ENCODE measurements around the gene MALRD1.

Gene MALRD1

DNA sequence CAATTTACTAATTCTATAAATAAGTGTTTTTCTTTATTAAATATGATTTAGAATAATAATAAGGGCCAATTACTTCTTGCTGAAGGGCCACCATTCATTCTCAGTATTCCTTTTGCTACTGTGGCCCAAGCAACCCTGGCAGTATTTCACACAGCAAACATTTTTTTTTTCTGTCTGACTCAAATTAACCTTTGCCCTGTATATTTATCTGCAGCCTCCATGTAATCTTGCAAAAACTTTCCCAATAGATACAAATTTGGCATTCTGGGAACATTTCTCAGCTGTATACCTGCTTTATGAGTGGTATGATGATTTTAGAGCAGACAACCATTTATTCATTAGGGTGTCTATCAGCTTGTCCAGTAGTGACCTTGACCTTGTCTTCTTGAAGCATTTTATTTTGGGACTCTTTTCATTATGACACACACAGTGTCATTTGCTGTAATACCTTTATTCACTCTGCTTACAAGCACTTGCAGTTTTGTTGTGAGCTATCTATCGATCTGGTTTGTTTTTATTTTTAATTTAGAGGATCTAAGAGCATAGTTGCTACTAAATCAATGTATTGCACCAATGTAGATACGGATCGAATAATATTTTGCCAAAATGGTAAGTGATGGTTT, 607.9 kb downstream of the MALRD1 start:
- no peak for DNase-seq

- no peak for DNase-seq
These were observed 609.5 kb downstream of the MALRD1 start for GRCh38 chr10:19658131-19658530.

- DNase-seq, result no peak
These were observed 610.1 kb downstream of the MALRD1 start for GRCh38 chr10:19658622-19659233.

GRCh38 chr10:19659920-19660655, 611.5 kb downstream of the MALRD1 start:
- DNase-seq, result no peak

DNA sequence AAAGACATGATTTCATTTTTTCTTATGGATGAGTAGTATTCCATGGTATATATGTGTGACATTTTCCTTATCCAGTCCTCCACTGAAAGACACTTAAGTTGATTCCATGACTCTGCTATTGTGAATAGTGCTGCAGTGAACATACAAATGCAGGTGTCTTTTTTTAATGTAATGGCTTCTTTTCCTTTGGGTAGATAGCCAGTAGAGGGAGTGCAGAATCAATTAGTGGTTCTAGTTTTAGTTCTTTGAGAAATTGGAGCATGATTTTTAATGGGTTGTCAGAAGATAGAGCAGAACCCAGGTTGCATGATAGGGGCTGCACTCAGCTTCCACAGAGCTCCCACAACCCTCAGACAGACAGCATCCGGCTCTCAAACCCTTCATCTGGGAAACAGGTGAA, 614.7 kb downstream of the MALRD1 start:
- DNase-seq, result peak in 1 of 2 experiments; percentile 49

DNA sequence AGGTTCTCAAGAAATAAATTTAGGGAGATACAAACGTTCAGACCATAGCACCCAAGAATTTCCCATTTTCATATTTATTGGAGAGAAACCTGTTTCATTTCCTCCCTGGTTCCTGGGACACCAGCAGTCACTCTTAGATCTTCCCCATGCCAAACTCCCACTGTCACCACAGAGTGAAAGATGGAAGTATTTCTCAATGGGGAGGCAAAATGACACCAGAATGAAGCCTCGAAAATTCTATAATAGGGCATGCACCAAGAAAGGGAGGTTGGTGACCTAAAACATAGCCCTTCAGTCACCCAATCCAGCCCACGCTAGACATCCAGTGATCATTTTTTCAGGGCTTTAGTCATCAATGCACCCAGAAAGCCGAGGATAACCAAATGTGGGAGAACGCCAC, 619.5 kb downstream of the MALRD1 start:
- no peak for DNase-seq

- no peak for DNase-seq
These were observed 627.5 kb downstream of the MALRD1 start for GRCh38 chr10:19676063-19676462.

GRCh38 chr10:19683356-19683755, 634.8 kb downstream of the MALRD1 start:
- no peak for DNase-seq

DNA sequence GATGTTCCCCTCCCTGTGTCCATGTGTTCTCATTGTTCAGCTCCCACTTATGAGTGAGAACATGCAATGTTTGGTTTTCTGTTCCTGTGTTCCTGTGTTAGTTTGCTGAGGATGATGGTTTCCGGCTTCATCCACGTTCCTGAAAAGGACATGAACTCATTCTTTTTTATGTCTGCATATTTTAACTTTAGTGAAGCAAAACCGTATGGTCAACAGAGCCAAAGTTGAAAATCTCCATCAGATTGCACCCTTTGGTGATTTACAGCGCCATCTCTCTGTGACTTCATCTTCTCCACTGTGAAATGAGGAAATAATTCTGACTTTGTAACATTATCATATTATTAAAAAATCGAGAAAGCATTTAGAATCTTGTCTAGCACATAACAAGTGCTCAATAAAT, 635.4 kb downstream of the MALRD1 start:
- no peak for DNase-seq

DNA sequence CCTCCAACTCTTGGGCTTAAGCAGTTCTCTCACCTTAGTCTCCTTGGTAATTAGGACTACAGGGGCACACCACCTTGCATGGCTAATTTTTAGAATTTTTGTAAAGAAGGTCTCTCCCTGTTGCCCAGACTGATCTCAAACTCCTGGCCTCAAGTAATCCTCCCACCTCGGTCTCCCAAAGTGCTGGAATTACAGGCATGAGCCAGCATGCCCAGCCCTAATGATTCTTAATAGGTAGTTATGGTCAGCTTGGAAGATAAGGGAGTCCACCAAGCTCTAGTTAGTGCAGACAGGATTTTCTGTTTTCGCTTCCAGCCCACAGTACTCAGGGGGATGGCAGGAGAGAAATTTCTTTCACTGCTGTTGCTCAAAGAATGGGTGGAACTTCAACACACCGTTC, 639.7 kb downstream of the MALRD1 start:
- DNase-seq, result no peak

GRCh38 chr10:19689231-19689630, 640.6 kb downstream of the MALRD1 start:
- DNase-seq, result no peak

DNA sequence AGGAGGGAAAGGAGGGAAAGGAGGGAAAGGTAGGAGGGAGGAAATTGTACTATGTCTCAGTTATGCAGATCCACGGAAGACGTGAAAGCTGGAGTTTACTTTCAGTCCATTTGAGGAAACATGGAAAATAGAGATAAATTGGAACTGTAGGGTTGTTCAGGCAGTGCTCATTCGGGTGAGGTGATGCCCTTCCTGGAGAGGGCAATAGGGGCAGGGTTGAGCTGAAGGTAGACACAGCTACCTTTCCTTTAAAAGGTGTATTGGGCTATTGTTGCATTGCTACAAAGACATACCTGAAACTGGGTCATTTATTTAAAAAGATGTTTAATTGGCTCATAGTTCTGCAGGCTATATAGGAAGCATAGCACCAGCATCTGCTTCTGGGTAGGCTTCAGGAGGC, 650.7 kb downstream of the MALRD1 start:
- DNase-seq, result no peak

- no peak for DNase-seq
These were observed 652.9 kb downstream of the MALRD1 start for GRCh38 chr10:19701427-19702052.

GRCh38 chr10:19702215-19702614, 653.6 kb downstream of the MALRD1 start:
- no peak for DNase-seq

DNA sequence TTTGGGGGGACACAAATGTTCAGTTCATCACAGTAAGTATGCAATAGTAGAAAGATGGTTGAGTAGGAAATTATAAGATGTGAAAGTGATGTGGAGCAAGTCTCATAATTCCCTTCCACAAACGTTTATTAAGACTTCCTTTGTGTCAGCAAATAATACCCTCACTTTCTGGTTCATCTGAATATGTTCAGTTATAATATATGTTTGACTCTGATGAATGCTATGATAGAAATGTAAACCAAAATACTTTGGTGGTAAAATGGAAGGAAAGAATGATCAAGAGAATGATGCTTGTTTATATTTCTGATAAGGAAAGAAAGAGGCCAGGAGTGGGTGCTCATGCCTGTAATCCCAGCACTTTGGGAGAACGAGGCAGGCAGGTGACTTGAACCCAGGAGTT, 655.9 kb downstream of the MALRD1 start:
- DNase-seq, result no peak

GRCh38 chr10:19705250-19705649, 656.6 kb downstream of the MALRD1 start:
- no peak for DNase-seq

DNA sequence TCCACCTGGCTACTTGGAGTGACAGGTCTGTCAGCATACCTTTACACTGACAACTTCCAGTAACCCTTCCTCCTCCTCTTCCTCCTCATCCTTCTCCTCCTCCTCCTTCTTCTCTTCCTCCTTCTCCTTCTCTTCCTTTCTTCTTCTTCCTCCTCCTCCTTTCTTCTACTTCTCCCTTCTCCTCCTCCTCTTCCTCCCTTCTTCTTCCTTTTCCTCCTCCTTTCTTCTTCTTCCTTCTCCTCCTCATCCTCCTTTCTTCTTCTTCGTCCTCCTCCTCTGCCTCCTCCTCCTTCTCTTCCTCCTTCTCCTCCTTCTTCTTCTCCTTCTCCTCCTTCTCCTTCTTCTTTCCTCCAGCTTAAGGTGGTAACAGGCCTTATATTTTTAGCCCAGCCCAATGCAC, 658.3 kb downstream of the MALRD1 start:
- DNase-seq, result no peak

- DNase-seq, result no peak
These were observed 658.8 kb downstream of the MALRD1 start for GRCh38 chr10:19707376-19707775.

DNA sequence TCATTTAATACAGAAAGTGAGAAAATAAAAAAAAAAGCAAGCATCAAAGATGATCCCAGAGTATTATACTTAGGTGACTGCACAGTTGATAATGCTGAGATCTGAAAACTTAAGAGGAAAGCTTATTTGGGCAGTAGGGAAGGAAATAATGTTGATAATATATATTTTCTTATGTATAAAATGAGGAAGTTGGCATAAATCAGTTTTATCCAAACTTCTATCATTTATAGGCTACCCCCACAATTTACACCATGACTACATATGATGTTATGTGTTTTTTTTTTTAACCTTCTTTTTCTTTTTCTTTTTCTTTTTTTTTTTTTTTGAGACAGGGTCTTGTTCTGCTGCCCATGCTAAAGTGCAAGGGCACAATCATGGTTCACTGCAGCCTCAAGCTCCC, 659.4 kb downstream of the MALRD1 start:
- no peak for DNase-seq

- no peak for DNase-seq
These were observed 662.0 kb downstream of the MALRD1 start for GRCh38 chr10:19710600-19710999.

GRCh38 chr10:19713159-19713558, 664.6 kb downstream of the MALRD1 start:
- no peak for DNase-seq

DNA sequence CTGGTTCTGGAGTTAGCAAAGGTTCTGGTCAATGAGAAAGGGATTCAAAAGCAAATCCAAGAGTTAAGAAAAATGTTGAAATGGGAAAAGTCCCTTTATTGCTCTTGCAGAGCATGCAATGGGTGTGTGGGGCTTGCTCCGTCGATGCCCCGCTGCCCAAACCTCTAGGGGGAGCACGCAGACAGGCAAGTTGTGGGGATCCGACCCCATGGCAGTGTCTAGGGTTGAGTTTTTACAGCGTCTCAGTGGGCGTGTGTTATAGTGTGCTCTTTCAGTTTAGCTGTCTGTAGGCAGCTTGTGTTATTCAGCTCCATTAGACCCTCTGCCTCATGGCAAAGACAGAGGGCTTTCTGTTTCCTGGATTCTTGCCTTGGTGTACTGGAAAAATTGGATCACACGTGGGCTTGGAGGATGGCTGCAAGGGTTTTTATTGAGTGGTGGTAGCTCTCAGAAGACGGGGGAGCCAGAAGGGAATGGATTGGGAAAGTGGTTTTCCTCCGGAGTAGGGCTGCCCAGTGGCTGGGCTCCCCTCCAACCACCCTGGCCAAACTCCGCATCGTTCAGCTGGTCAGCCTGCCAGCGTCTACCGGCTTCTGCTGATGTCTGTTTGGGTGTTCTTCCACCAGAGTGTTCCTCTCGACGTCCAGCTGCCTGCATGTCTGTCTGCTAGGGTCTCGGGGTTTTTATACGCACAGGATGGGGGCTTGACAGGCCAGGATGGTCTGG, 665.4 kb downstream of the MALRD1 start:
- DNase-seq, result no peak

DNA sequence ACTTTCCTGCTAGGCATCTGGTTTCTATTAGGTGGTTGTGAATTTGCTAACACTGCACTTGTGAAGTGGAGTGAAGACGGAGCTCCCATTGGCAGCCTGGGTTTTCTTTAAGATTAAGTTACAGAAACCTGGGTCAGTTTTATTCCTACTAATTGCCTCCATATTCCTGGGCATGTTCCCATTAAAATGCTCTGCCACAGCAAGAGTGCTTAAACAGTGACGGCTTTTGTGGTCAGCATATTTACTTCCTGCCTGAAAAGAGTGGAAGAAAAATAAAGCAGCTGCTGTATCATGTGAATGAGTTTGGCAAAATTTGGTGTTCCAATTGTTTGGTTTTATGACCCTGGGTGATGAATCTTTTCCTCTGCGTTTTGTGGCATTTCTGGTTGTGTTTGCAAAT, 670.7 kb downstream of the MALRD1 start:
- DNase-seq, result peak; percentile 35 to 42
